ENCODE data around the gene ABCC12.

- TF ChIP-seq TAF1 (conservative IDR thresholded peaks at IDR 0.05) (no peak), CTCF (IDR thresholded peaks at IDR 0.05; ENCODE audit: low read depth, low read length, missing input control) (no peak), HNF4A (conservative IDR thresholded peaks at IDR 0.05) (no peak), EGR1 (IDR thresholded peaks at IDR 0.05; ENCODE audit: low read depth in 2 of 2) (no peak), GABPA (IDR thresholded peaks at IDR 0.05 in 1 of 2, conservative IDR thresholded peaks at IDR 0.05 in 1 of 2) (no peak), RAD21 (IDR thresholded peaks at IDR 0.05) (no peak), MAX (IDR thresholded peaks at IDR 0.05) (no peak), ZBTB33 (IDR thresholded peaks at IDR 0.05) (no peak), RXRA (IDR thresholded peaks at IDR 0.05) (no peak), FOXA1 (IDR thresholded peaks at IDR 0.05) (no peak), YY1 (IDR thresholded peaks at IDR 0.05) (no peak)
- TF ChIP-seq, protein P1, sequence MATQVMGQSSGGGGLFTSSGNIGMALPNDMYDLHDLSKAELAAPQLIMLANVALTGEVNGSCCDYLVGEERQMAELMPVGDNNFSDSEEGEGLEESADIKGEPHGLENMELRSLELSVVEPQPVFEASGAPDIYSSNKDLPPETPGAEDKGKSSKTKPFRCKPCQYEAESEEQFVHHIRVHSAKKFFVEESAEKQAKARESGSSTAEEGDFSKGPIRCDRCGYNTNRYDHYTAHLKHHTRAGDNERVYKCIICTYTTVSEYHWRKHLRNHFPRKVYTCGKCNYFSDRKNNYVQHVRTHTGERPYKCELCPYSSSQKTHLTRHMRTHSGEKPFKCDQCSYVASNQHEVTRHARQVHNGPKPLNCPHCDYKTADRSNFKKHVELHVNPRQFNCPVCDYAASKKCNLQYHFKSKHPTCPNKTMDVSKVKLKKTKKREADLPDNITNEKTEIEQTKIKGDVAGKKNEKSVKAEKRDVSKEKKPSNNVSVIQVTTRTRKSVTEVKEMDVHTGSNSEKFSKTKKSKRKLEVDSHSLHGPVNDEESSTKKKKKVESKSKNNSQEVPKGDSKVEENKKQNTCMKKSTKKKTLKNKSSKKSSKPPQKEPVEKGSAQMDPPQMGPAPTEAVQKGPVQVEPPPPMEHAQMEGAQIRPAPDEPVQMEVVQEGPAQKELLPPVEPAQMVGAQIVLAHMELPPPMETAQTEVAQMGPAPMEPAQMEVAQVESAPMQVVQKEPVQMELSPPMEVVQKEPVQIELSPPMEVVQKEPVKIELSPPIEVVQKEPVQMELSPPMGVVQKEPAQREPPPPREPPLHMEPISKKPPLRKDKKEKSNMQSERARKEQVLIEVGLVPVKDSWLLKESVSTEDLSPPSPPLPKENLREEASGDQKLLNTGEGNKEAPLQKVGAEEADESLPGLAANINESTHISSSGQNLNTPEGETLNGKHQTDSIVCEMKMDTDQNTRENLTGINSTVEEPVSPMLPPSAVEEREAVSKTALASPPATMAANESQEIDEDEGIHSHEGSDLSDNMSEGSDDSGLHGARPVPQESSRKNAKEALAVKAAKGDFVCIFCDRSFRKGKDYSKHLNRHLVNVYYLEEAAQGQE (IDR thresholded peaks at IDR 0.05) = no peak
- TF ChIP-seq, protein P2, sequence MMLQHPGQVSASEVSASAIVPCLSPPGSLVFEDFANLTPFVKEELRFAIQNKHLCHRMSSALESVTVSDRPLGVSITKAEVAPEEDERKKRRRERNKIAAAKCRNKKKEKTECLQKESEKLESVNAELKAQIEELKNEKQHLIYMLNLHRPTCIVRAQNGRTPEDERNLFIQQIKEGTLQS (IDR thresholded peaks at IDR 0.05) = no peak
Measured at GRCh38 chr16:48118841-48119240, 37.0 kb downstream of the ABCC12 start.
